Ishikawa (cell line): ENCODE data around the gene ZNF724.

Source experiments
- CEBPB ChIP-seq: IDR thresholded peaks from 2 replicates; pipeline ENCODE4 v1.6.1; 2012
- CREB1 ChIP-seq: IDR thresholded peaks from 2 replicates; pipeline ENCODE4 v1.6.1; 2012; ENCODE audit warnings: low read depth
- EGR1 ChIP-seq: IDR thresholded peaks from 2 replicates; pipeline ENCODE4 v1.6.1; 2012
- EP300 ChIP-seq: IDR thresholded peaks from 2 replicates; pipeline ENCODE4 v1.6.1; 2012; ENCODE audit warnings: borderline replicate concordance
- MAX ChIP-seq: IDR thresholded peaks from 2 replicates; pipeline ENCODE4 v1.6.1; 2012
- NFIC ChIP-seq: IDR thresholded peaks from 2 replicates; pipeline ENCODE4 v1.6.1; 2012
- RAD21 ChIP-seq: IDR thresholded peaks from 2 replicates; pipeline ENCODE4 v1.6.1; 2012; ENCODE audit warnings: low read depth
- REST ChIP-seq: IDR thresholded peaks from 2 replicates; pipeline ENCODE4 v1.6.1; 2012; ENCODE audit warnings: low read depth, mild to moderate bottlenecking
- TAF1 ChIP-seq: IDR thresholded peaks from 2 replicates; pipeline ENCODE4 v1.6.1; 2012; ENCODE audit warnings: low read depth, mild to moderate bottlenecking
- TCF12 ChIP-seq: IDR thresholded peaks from 2 replicates; pipeline ENCODE4 v1.6.1; 2012; ENCODE audit warnings: low read depth
- TEAD4 ChIP-seq: IDR thresholded peaks from 2 replicates; pipeline ENCODE4 v1.6.1; 2012
- YY1 ChIP-seq: IDR thresholded peaks from 2 replicates; pipeline ENCODE4 v1.6.1; 2012; ENCODE audit warnings: low read depth
- ZBTB7A ChIP-seq: IDR thresholded peaks from 2 replicates; pipeline ENCODE4 v1.6.1; 2012; ENCODE audit warnings: low read depth
- TF ChIP-seq, protein P1 (sequence below): IDR thresholded peaks from 2 replicates; pipeline ENCODE4 v1.6.1; 2012

Gene ZNF724

GRCh38 chr19:23273590-23274412 is 23.6 kb upstream of the ZNF724 start:
- TF ChIP-seq TEAD4, result 0 out of 2 replicates have a peak, but pooled peaks have one; percentile 7
- TF ChIP-seq NFIC, result no peak
- no peak for TF ChIP-seq TCF12
- TF ChIP-seq CREB1, result no peak
- TF ChIP-seq EGR1, result no peak
- TF ChIP-seq REST, result no peak
- peak; percentile 51; the same call in 1 of the 2 replicates for TF ChIP-seq MAX
- TF ChIP-seq, protein P1, sequence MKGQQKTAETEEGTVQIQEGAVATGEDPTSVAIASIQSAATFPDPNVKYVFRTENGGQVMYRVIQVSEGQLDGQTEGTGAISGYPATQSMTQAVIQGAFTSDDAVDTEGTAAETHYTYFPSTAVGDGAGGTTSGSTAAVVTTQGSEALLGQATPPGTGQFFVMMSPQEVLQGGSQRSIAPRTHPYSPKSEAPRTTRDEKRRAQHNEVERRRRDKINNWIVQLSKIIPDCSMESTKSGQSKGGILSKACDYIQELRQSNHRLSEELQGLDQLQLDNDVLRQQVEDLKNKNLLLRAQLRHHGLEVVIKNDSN, result no peak
- TF ChIP-seq TAF1, result peak; percentile 67; the same call in 1 of the 2 replicates
- no peak for TF ChIP-seq CEBPB
- peak; percentile 74 for TF ChIP-seq YY1
- TF ChIP-seq RAD21, result no peak

DNA sequence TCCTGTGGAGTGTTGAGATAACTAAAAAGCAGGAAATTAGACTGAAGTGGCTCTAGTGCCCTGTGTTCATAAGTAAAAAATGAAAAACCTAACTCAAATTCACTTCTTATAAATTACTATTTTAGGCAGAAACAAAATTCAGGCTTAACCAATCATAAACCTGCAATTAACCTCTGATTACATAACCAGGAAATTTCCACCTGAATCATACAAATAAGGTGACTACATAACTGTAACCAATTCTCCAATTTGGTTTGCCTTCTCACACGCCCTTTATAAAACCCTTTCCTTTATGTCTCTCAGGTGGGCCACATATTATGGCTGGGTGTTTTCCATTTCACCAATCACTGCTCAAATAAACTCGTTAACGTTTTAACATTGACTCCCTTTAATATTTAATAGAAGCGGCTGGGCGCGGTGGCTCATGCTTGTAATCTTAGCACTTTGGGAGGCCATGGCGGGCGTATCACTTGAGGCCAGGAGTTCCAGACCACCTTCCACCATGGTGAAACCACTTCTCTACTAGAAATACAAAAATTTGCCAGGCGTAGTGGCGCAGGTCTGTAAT is 22.9 kb upstream of the ZNF724 start:
- TF ChIP-seq TEAD4 (no peak), YY1 (no peak), REST (no peak), TCF12 (no peak)

- TF ChIP-seq CREB1, result no peak
- no peak for TF ChIP-seq TAF1
- TF ChIP-seq NFIC, result no peak
- no peak for TF ChIP-seq RAD21
- no peak for TF ChIP-seq YY1
- TF ChIP-seq, protein P1, result no peak
- no peak for TF ChIP-seq EP300
- TF ChIP-seq TEAD4, result no peak
- TF ChIP-seq EGR1, result no peak
- TF ChIP-seq REST, result no peak
- TF ChIP-seq CEBPB, result no peak
Observed at GRCh38 chr19:23263870-23264590, 13.8 kb upstream of the ZNF724 start.

- TF ChIP-seq NFIC, result no peak
- no peak for TF ChIP-seq RAD21
Observed at GRCh38 chr19:23263396-23263795, 13.2 kb upstream of the ZNF724 start.

DNA sequence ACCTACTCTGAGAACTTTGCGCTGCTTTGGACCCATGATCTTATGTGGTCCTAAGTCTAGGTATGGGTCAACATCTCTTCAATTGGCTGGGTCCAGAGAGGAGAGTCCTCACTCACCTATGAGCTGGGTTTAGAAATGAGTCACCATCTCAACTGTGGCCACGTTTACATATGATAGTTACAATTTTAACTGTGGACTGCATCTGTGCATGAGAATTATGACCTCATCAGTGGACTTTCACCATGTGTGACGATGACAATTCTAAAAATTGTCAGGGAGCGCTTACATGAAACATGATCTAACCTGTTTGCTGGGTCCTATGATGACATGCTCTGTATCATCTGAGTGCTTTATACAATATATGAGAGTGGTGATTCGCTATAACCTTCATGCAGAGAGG is 12.7 kb upstream of the ZNF724 start:
- TF ChIP-seq REST, result no peak
- no peak for TF ChIP-seq MAX
- TF ChIP-seq ZBTB7A, result no peak
- no peak for TF ChIP-seq EGR1
- no peak for TF ChIP-seq NFIC
- no peak for TF ChIP-seq TAF1
- TF ChIP-seq TEAD4, result no peak
- no peak for TF ChIP-seq CEBPB
